AG09309 (cell line): Measurements from ENCODE around the gene SHISAL1.

Experiments
- DNase-seq: peaks from one replicate; pipeline ENCODE4 v3.0.0-alpha.2; 2010; ENCODE audit warnings: low read depth
- H3K4me3 ChIP-seq: 2 replicates; pipeline ENCODE4 v1.5.1; 2011; ENCODE audit warnings: mild to moderate bottlenecking, low read depth, low read length, moderate library complexity; ENCODE audit not compliant: control insufficient read depth
- CTCF ChIP-seq: IDR thresholded peaks from 2 replicates; pipeline ENCODE4 v1.5.1; 2011; ENCODE audit warnings: mild to moderate bottlenecking, low read depth, low read length, inconsistent platforms; ENCODE audit not compliant: insufficient read depth, control insufficient read depth; ENCODE audit errors: missing control alignments

The SHISAL1 gene

GRCh38 chr22:44281768-44282637 is 30.7 kb downstream of the SHISAL1 start:
- DNase-seq: no peak
- TF ChIP-seq CTCF: no peak
- no peak overlapping the region for H3K4me3 ChIP-seq

DNA sequence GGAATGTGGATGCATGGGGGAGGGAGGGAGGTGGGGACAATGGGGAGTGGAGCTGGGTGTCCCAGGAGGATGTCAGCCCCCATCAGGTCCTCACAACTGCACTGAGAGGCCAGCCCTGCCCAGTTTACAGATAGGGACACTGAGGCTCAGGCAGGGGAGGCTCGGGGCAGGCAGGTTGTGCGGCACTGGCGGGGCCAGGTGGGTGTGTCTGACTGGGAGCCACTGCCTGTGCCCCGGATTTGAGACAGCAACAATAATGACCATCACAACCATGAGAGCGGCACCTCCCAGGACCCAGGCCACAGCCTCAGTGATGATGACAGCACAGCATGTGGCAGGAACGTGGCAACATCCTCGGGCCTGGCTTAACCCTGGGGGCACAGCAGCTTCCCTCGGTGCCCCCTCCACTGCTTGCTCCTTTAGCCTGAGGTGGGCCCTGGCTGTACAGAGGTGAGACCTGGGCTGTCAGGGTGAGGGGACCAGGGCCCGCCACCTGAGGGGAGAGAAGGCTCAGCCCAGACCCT is 32.0 kb downstream of the SHISAL1 start:
- DNase-seq: no peak
- no peak for TF ChIP-seq CTCF
- no peak overlapping the region for H3K4me3 ChIP-seq

DNA sequence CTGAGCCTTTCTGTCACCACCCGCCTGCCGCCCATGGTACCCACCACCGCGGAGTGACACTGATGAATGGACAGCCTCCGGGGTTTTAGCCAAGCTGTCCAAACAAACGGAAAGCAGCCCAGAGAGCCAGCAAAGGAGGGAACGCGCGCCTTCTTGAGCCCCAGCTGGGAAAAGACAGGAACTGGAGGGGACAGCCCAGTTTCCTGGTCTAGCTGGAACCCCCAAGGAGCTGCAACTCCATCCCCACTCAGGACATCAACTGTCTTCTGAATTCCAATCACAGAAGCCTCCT is 33.7 kb downstream of the SHISAL1 start:
- no peak overlapping the region for H3K4me3 ChIP-seq
- DNase-seq: no peak
- TF ChIP-seq CTCF: no peak

GRCh38 chr22:44278243-44279068 is 34.3 kb downstream of the SHISAL1 start:
- H3K4me3 ChIP-seq: no peak overlapping the region
- DNase-seq: no peak
- TF ChIP-seq CTCF: no peak

GRCh38 chr22:44277386-44278135 is 35.2 kb downstream of the SHISAL1 start:
- no peak for DNase-seq
- H3K4me3 ChIP-seq: no peak overlapping the region
- no peak for TF ChIP-seq CTCF

DNA sequence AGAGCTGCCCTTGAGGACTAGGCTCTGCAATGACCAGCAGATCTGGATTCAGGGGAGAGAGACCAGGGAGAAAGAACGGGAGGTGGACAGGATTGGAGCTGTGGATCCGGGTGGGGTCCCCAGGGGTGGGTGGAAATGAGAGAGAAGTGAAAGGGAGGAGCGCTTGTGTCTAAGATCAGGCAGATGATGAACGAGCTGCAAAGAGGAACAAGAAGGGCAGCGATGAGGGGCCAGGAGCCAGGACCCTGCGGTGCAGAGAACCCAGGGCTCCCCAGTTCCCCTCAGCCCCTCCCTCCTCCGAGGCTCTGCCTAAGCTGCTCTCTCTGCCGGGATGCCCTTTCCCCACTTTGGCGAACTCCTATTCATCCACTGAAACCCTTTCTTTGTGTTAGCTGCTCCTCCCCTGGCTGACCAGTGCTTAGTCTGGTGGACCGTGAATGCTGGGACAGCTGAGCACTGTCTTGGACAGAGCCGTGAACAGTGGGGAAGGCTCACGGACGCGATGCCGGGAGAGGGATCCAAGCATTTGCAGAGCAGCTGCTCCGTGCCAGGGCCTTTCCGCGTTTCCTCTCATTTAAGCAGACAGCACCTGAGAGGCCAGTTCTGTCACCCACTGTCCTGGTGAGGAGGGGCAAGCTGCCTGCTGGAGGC is 35.9 kb downstream of the SHISAL1 start:
- DNase-seq: no peak

More for the DNA sequence above, 35.9 kb downstream of the SHISAL1 start:
- no peak overlapping the region for H3K4me3 ChIP-seq
- no peak for TF ChIP-seq CTCF
